Caco-2 (cell line): ENCODE results near the gene DAPK1. TPM values are rescaled to one million over a fixed set of nuclear protein-coding genes. Genes with fewer than 3 reads are reported as not detected.

Experiments used
- BruUV-seq: library from RNA; stranded (reverse); fragments of 400-500 nt; replicated peaks from 2 replicates; lab custom pipeline; 2021; lab: Mats Ljungman, UMichigan
- CTCF ChIA-PET: fragments of 300-600 bp; sonication (Branson Sonifier 250); formaldehyde crosslinking; loops from one replicate; lab custom pipeline; 2022; ENCODE audit warnings: antibody characterized with exemption; lab: Charles Lee
- POLR2A ChIA-PET: fragments of 300-600 bp; sonication (Branson Sonifier 250); formaldehyde crosslinking; loops from one replicate; lab custom pipeline; 2022; ENCODE audit warnings: antibody characterized with exemption; lab: Charles Lee
- DNase-seq, 2 experiments: peaks; one replicate each; pipeline versions ENCODE4 v3.0.0 to v3.0.0-alpha.2; 2020 to 2022
- H3K27me3 ChIP-seq: replicated peaks from 2 replicates; pipeline ENCODE4 v1.6.0; 2011; ENCODE audit warnings: low read length; ENCODE audit not compliant: control insufficient read depth, insufficient read depth
- H3K36me3 ChIP-seq: 2 replicates; pipeline ENCODE4 v1.5.1; 2011; ENCODE audit warnings: low read length; ENCODE audit not compliant: control insufficient read depth, insufficient read depth
- H3K4me1 ChIP-seq: fragments of 250-450 bp; sonication (Bioruptor Pico); 2 replicates; pipeline ENCODE4 v1.5.1; 2020; ENCODE audit warnings: mild to moderate bottlenecking
- H3K4me3 ChIP-seq: 2 replicates; pipeline ENCODE4 v1.5.1; 2011; ENCODE audit warnings: low read depth, mild to moderate bottlenecking, control low read depth, low read length
- H3K9me3 ChIP-seq: fragments of 250-450 bp; sonication (Bioruptor Pico); 2 replicates; pipeline ENCODE4 v1.5.1; 2020; ENCODE audit warnings: mild to moderate bottlenecking, moderate library complexity
- H3K27ac Mint-ChIP-seq: one replicate; pipeline ENCODE4 v1.8.0; 2022; ENCODE audit warnings: mixed read lengths; ENCODE audit not compliant: unreplicated experiment
- H3K27me3 Mint-ChIP-seq: one replicate; pipeline ENCODE4 v1.8.0; 2022; ENCODE audit warnings: mixed read lengths; ENCODE audit not compliant: insufficient read depth, unreplicated experiment
- H3K36me3 Mint-ChIP-seq: one replicate; pipeline ENCODE4 v1.8.0; 2022; ENCODE audit warnings: mild to moderate bottlenecking, mixed read lengths; ENCODE audit not compliant: insufficient read depth, unreplicated experiment
- H3K4me1 Mint-ChIP-seq: one replicate; pipeline ENCODE4 v1.8.0; 2022; ENCODE audit warnings: low read depth, mixed read lengths; ENCODE audit not compliant: unreplicated experiment
- H3K4me3 Mint-ChIP-seq: one replicate; pipeline ENCODE4 v1.8.0; 2022; ENCODE audit warnings: mild to moderate bottlenecking, moderate library complexity, mixed read lengths; ENCODE audit not compliant: unreplicated experiment
- H3K9me3 Mint-ChIP-seq: one replicate; pipeline ENCODE4 v1.8.0; 2022; ENCODE audit warnings: mixed read lengths; ENCODE audit not compliant: unreplicated experiment
- CTCF ChIP-seq, 2 experiments: fragments of 200-600 bp in 1 of 2; IDR thresholded peaks; 1 replicate in 1 of 2; 2 replicates in 1 of 2; pipeline versions ENCODE4 v1.5.1 to v1.8.0; 2011 to 2022; ENCODE audit warnings: antibody characterized with exemption in 1 of 2, control low read depth in 1 of 2, inconsistent platforms in 1 of 2, low read depth in 1 of 2, low read length in 1 of 2, mild to moderate bottlenecking in 1 of 2, moderate library complexity in 1 of 2; ENCODE audit not compliant: insufficient read depth in 1 of 2, severe bottlenecking in 1 of 2, unreplicated experiment in 1 of 2
- intact Hi-C: fragments of 100-400 bp; cut with micrococcal nuclease; formaldehyde crosslinking; loops from one replicate; pipeline ENCODE4 v1.10.0; 2022; ENCODE audit not compliant: unreplicated experiment
- total RNA-seq: library from RNA; stranded (reverse); gene quantifications from 2 replicates; pipeline ENCODE4 v1.2.3, GENCODE V29; 2022

Gene DAPK1
- total RNA-seq, 1 experiment from 2014 or later, result 79.2 TPM

DNA sequence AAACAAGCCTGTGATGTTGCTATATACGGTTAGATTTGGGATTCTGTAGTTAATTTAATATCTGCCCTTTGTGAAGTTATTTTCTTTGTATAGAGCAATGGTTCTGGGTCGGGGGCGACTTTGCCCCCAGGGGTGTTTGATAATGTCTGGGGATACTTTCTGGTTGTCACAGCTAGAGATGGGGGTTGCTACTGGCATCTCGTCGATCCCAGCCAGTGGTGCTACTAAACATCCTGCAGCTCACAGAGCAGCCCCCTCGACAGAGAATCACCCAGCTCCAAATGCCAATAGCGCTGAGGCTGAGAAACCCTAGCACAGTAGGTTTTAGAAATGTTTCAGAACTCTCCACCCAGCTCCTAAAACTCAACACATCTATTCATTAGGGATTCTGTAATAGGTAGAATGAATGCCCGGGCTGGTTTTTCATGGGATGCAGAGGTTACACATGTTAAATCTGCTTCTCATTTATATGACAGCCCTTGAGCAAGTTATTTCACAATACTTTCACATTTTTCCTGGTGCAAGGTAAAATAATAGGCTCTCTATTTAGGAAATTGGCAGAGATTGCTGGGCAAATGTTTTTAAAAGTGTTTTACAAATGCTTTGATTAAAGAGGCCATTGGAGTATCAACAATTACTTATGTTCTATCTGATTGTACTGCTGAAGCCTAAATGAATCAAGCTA, 153.1 kb downstream of the DAPK1 start:
- H3K36me3 ChIP-seq, result no peaks in the 10 kb centered on the region; the same call in 1 of the 2 replicates
- Mint-ChIP-seq H3K9me3 (no peaks in the 10 kb centered on the region), H3K4me3 (no peak overlapping the region), H3K27ac (no peak overlapping the region), H3K27me3 (no peaks in the 10 kb centered on the region), H3K4me1 (no peaks in the 10 kb centered on the region), H3K36me3 (peaks cover 10% of the 10 kb centered on the region)
- no peaks in the 10 kb centered on the region for H3K4me1 ChIP-seq
- CTCF ChIA-PET, result no interaction called here
- no TSS peak for BruUV-seq
- intact Hi-C loops, result no loop called here
- H3K9me3 ChIP-seq, result no peaks in the 10 kb centered on the region
- no peak overlapping the region for H3K4me3 ChIP-seq
- POLR2A ChIA-PET, result no interaction called here
- H3K27me3 ChIP-seq, result no peaks in the 10 kb centered on the region
- no peak for TF ChIP-seq CTCF (IDR thresholded peaks at IDR 0.05; ENCODE audit: insufficient read depth in 1 of 2, low read depth in 1 of 2, low read length in 1 of 2, severe bottlenecking in 1 of 2, unreplicated experiment in 1 of 2)
- no peak for DNase-seq

DNA sequence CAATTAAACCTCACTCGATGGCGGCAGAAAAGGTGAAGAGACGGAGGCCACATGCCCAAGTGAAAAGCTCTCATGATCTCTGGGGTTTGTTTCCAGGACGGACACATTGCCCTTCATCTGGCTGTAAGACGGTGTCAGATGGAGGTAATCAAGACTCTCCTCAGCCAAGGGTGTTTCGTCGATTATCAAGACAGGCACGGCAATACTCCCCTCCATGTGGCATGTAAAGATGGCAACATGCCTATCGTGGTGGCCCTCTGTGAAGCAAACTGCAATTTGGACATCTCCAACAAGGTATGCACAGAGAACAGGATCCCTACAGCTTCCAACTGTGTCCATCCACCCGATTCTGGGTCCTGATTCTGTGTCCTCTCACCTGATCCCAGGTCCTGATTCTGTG, 153.8 kb downstream of the DAPK1 start:
- no peaks in the 10 kb centered on the region for H3K27me3 Mint-ChIP-seq
- Histone ChIP-seq H3K27me3 (no peaks in the 10 kb centered on the region), H3K36me3 (no peaks in the 10 kb centered on the region; the same call in 1 of the 2 replicates), H3K4me3 (no peak overlapping the region), H3K4me1 (no peaks in the 10 kb centered on the region), H3K9me3 (no peaks in the 10 kb centered on the region)
- no peak for DNase-seq
- H3K9me3 Mint-ChIP-seq, result no peaks in the 10 kb centered on the region
- ChIA-PET POLR2A (no interaction called here), CTCF (no interaction called here)
- H3K36me3 Mint-ChIP-seq, result peaks cover 16% of the 10 kb centered on the region
- TF ChIP-seq CTCF (IDR thresholded peaks at IDR 0.05; ENCODE audit: insufficient read depth in 1 of 2, low read depth in 1 of 2, low read length in 1 of 2, severe bottlenecking in 1 of 2, unreplicated experiment in 1 of 2), result no peak
- H3K4me3 Mint-ChIP-seq, result no peak overlapping the region
- no TSS peak for BruUV-seq
- no peak overlapping the region for H3K27ac Mint-ChIP-seq
- no peaks in the 10 kb centered on the region for H3K4me1 Mint-ChIP-seq
- intact Hi-C loops, result no loop called here

DNA sequence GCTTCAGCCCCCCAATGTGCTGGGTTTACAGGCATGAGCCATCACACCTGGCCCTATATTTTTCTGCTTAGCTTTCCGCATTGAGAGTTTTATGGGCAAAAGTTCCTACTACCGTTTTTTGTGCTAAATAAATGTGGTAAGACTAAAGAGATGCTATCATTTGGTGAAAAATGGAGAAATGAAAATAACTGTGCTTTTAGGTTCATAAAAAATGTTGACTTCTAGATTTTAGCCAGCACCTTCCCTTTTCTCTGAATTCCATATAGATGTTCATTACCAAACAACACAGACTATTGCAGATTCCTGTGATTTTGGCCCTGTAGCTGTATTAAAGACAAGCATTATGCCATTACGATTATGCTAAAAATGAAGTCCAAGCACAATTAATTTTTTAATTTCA, 156.3 kb downstream of the DAPK1 start:
- H3K36me3 Mint-ChIP-seq, result peaks cover 23% of the 10 kb centered on the region
- no peak overlapping the region for H3K27ac Mint-ChIP-seq

More for the DNA sequence above, 156.3 kb downstream of the DAPK1 start:
- intact Hi-C loops, result no loop called here
- Mint-ChIP-seq H3K27me3 (no peaks in the 10 kb centered on the region), H3K4me1 (no peaks in the 10 kb centered on the region), H3K9me3 (no peaks in the 10 kb centered on the region), H3K4me3 (no peak overlapping the region)
- no peaks in the 10 kb centered on the region for H3K4me1 ChIP-seq
- CTCF ChIA-PET, result no interaction called here
- H3K9me3 ChIP-seq, result no peaks in the 10 kb centered on the region
- DNase-seq, result no peak
- no peaks in the 10 kb centered on the region for H3K36me3 ChIP-seq
- POLR2A ChIA-PET, result no interaction called here
- no TSS peak for BruUV-seq
- H3K4me3 ChIP-seq, result no peak overlapping the region
- H3K27me3 ChIP-seq, result no peaks in the 10 kb centered on the region
- TF ChIP-seq CTCF (IDR thresholded peaks at IDR 0.05; ENCODE audit: insufficient read depth in 1 of 2, low read depth in 1 of 2, low read length in 1 of 2, severe bottlenecking in 1 of 2, unreplicated experiment in 1 of 2), result no peak
